K562 (cell line): ENCODE results near the gene MTERF4. TPM values are rescaled to one million over a fixed set of nuclear protein-coding genes. Genes with fewer than 3 reads are reported as not detected.

Experiments used
- ADNP ChIP-seq: fragments of 200-800 bp; sonication (Bioruptor generic); IDR thresholded peaks from 2 replicates; pipeline ENCODE4 v1.6.1; 2016; ENCODE audit warnings: missing genetic modification characterization, missing compliant biosample characterization
- DEAF1 ChIP-seq: fragments of 450-650 bp; formaldehyde crosslinking; IDR thresholded peaks from 2 replicates; pipeline ENCODE4 v1.4.0; 2020; ENCODE audit warnings: mild to moderate bottlenecking, moderate library complexity
- ESRRA ChIP-seq: fragments of 450-650 bp; IDR thresholded peaks from 2 replicates; pipeline ENCODE4 v1.6.1; 2014; ENCODE audit warnings: low read depth, mild to moderate bottlenecking, moderate library complexity, borderline replicate concordance
- IFI16 ChIP-seq: fragments of 250-450 bp; sonication (Bioruptor Pico); IDR thresholded peaks from 2 replicates; pipeline ENCODE4 v2.1.2; 2022; ENCODE audit warnings: mild to moderate bottlenecking, inconsistent platforms
- KDM4B ChIP-seq, 2 experiments: fragments of 450-650 bp in 1 of 2; sonication (generic) in 1 of 2; IDR thresholded peaks; 2 replicates each; pipeline ENCODE4 v1.6.1; 2016 to 2017; ENCODE audit warnings: borderline replicate concordance in 2 of 2, antibody characterized with exemption in 1 of 2, low read depth in 1 of 2, mild to moderate bottlenecking in 1 of 2
- MYC ChIP-seq, 2 experiments: fragments of 250-450 bp in 1 of 2; sonication (Bioruptor Pico) in 1 of 2; IDR thresholded peaks; 2 replicates each; pipeline versions ENCODE4 v1.5.1 to v1.6.1; 2012 to 2021; ENCODE audit warnings: low read depth in 2 of 2, borderline replicate concordance in 1 of 2, improper control_type of control experiment in 1 of 2, low read length in 1 of 2, mild to moderate bottlenecking in 1 of 2, moderate library complexity in 1 of 2
- POLR2A ChIP-seq: fragments of 450-650 bp; conservative IDR thresholded peaks from 2 replicates; pipeline ENCODE4 v1.6.1; 2016
- REST ChIP-seq, 2 experiments: fragments of 450-650 bp; formaldehyde crosslinking in 1 of 2; IDR thresholded peaks; 2 replicates each; pipeline versions ENCODE4 v1.4.0 to v1.6.1; 2014 to 2020; ENCODE audit warnings: mild to moderate bottlenecking in 2 of 2, borderline replicate concordance in 1 of 2, low read depth in 1 of 2
- RNF2 ChIP-seq: sonication (generic); IDR thresholded peaks from 2 replicates; pipeline ENCODE4 v1.6.1; 2016
- SAP30 ChIP-seq: fragments of 200-600 bp; sonication (generic); IDR thresholded peaks from 2 replicates; pipeline ENCODE4 v1.6.1; 2012; ENCODE audit warnings: borderline replicate concordance, low read depth, mild to moderate bottlenecking, moderate library complexity, low read length, control low read depth, inconsistent platforms; ENCODE audit not compliant: insufficient read depth, poor library complexity, severe bottlenecking
- SPI1 ChIP-seq: IDR thresholded peaks from 2 replicates; pipeline ENCODE4 v1.6.1; 2011; ENCODE audit warnings: low read depth, low read length, control low read depth, borderline replicate concordance
- ZBTB17 ChIP-seq: fragments of 450-650 bp; formaldehyde crosslinking; IDR thresholded peaks from 2 replicates; pipeline ENCODE4 v1.4.0; 2020; ENCODE audit warnings: mild to moderate bottlenecking
- ZNF324 ChIP-seq: fragments of 250-450 bp; sonication (Bioruptor Pico); IDR thresholded peaks from 2 replicates; pipeline ENCODE4 v1.4.0; 2020; ENCODE audit warnings: mild to moderate bottlenecking
- polyA plus RNA-seq, 8 experiments: library from polyadenylated mRNA; depleted of rRNA in 4 of 8; stranded (reverse) in 5 of 8; unstranded in 3 of 8; fragments of >200 nt; fragmentation: Nextera tagmentation in 2 of 8; fragmentation: Illumina TruSeq in 1 of 8; extraction: Ambion mirVana in 2 of 8; extraction: Trizol in 1 of 8; gene quantifications; 2 replicates each; pipeline versions ENCODE4 v1.2.1 to v1.2.3, GENCODE V29; 2011 to 2014; ENCODE audit warnings: inconsistent platforms in 1 of 8, missing spikeins in 1 of 8
- total RNA-seq, 7 experiments: library from RNA; depleted of rRNA in 6 of 7; stranded (reverse); fragments of >200 nt in 6 of 7; fragmentation: Illumina TruSeq in 2 of 7; extraction: Trizol in 2 of 7; gene quantifications; 2 replicates each; pipeline versions ENCODE4 v1.2.1 to v1.2.3, GENCODE V29; 2011 to 2021; ENCODE audit warnings: low replicate concordance in 1 of 7
- TF ChIP-seq, protein P1 (sequence below), 2 experiments: IDR thresholded peaks; 2 replicates each; pipeline ENCODE4 v1.6.1; 2011; ENCODE audit warnings: borderline replicate concordance in 1 of 2, control low read depth in 1 of 2, low read depth in 1 of 2, low read length in 1 of 2, mild to moderate bottlenecking in 1 of 2, mixed read lengths in 1 of 2, moderate library complexity in 1 of 2; ENCODE audit not compliant: insufficient read depth in 1 of 2, insufficient read length in 1 of 2, poor library complexity in 1 of 2, severe bottlenecking in 1 of 2; ENCODE audit errors: extremely low read depth in 1 of 2

Gene MTERF4
- total and polyA plus RNA-seq, 9 of the 15 experiments (the other 6 are each of a cell fraction or from before 2014, with no cell fraction given), result 15.3 to 29.6 (median 21.2) TPM

DNA sequence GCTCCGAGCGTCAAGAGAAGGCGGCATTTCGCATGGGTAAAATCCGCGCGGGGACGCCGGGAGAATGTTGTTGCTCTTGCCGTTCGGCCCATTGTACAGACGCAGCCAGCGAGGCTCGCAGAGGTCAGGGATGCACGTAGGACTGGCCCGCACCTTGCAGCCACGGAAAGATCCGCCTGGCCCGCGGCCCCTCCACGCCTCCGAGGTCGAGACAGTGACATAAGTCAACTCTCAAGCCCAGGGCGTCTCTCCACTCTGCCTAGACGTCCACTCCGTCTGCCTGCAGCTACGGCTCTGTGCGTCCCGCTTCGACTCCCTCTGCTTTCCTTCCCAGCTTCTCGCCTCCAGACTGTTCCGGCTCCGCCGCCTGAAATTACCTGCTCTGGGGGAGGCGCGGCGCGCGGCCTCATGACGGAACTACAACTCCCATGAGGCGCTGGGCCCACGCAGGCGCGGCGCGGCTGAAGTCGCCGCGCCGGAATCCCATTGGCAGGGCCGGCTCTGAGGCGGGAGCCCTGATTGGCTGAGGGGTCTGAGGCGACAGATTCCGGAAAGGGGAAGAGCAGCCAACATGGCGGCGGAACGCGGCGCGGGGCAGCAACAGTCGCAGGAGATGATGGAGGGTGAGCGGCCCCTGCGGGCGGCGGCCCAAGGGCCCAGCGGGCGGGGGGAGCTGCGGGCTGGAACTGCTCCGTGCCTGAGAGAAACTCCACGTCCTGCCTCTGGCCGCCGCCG lies 48.0 kb upstream of the MTERF4 start, which contains the start of gene PPP1R7 (continued):
- TF ChIP-seq REST (IDR thresholded peaks at IDR 0.05; ENCODE audit: borderline replicate concordance), result peak; percentile 70
- 0 out of 2 replicates have a peak, but pooled peaks have one; percentile 19 for TF ChIP-seq REST (CRISPR knock-in tag; IDR thresholded peaks at IDR 0.05; ENCODE audit: low read depth)
- TF ChIP-seq KDM4B (IDR thresholded peaks at IDR 0.05; ENCODE audit: borderline replicate concordance in 2 of 2, low read depth in 1 of 2), result 0 out of 4 replicates have a peak, but pooled peaks of 1 of the 2 experiments have one; percentile 40
- TF ChIP-seq MYC (IDR thresholded peaks at IDR 0.05; ENCODE audit: low read depth, low read length), result peak; percentile 41; the same call in 1 of the 2 replicates
- TF ChIP-seq MYC (CRISPR knock-in tag; IDR thresholded peaks at IDR 0.05; ENCODE audit: borderline replicate concordance, low read depth), result 0 out of 2 replicates have a peak, but pooled peaks have one; percentile 30
- no peak for TF ChIP-seq ZNF324 (CRISPR knock-in tag)
- peak; percentile 83 for TF ChIP-seq ADNP (tag)
- TF ChIP-seq ZBTB17 (CRISPR knock-in tag), result no peak
- TF ChIP-seq POLR2A, result peak; percentile 74
- no peak for TF ChIP-seq DEAF1 (CRISPR knock-in tag)
- peak; percentile 56 for TF ChIP-seq SAP30
- no peak for TF ChIP-seq IFI16 (CRISPR knock-in tag)
- 0 out of 2 replicates have a peak, but pooled peaks have one; percentile 36 for TF ChIP-seq RNF2
- TF ChIP-seq SPI1, result peak; percentile 84
- TF ChIP-seq, protein P1, sequence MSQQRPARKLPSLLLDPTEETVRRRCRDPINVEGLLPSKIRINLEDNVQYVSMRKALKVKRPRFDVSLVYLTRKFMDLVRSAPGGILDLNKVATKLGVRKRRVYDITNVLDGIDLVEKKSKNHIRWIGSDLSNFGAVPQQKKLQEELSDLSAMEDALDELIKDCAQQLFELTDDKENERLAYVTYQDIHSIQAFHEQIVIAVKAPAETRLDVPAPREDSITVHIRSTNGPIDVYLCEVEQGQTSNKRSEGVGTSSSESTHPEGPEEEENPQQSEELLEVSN (IDR thresholded peaks at IDR 0.05; ENCODE audit: borderline replicate concordance in 1 of 2, extremely low read depth in 1 of 2, insufficient read depth in 1 of 2, insufficient read length in 1 of 2, low read depth in 1 of 2, low read length in 1 of 2, poor library complexity in 1 of 2, severe bottlenecking in 1 of 2), result peak in 1 of 2 experiments; percentile 12
- TF ChIP-seq ESRRA, result peak; percentile 99
